Tibial nerve (tissue), 3 donors: ENCODE data around the gene DLGAP4.

Source experiments
- EP300 ChIP-seq, 2 donors: sonication (generic); formaldehyde crosslinking; IDR thresholded peaks; one replicate each; pipeline ENCODE4 v1.6.1; 2017; ENCODE audit warnings: antibody characterized with exemption in 2 of 2, mild to moderate bottlenecking in 1 of 2
- POLR2A ChIP-seq, 2 donors: fragments of 450-650 bp; IDR thresholded peaks; one replicate each; pipeline ENCODE4 v1.6.1; 2017; ENCODE audit warnings: antibody characterized with exemption in 2 of 2, mild to moderate bottlenecking in 2 of 2, moderate library complexity in 2 of 2

GRCh38 chr20:36281785-36282380 lies 24.3 kb upstream of the DLGAP4 start:
- TF ChIP-seq EP300 (IDR thresholded peaks at IDR 0.05) (no peak), POLR2A (IDR thresholded peaks at IDR 0.05) (no peak)
